H1 (cell line): Measurements from ENCODE around the gene TMEM273. TPM values are rescaled to one million over a fixed set of nuclear protein-coding genes. Genes with fewer than 3 reads are reported as not detected.

Experiments used
- CTCF ChIA-PET: fragments of 300-600 bp; sonication (Branson Sonifier 250); formaldehyde crosslinking; loops from one replicate; lab custom pipeline; 2021; ENCODE audit not compliant: partially characterized antibody; lab: Charles Lee
- POLR2A ChIA-PET: fragments of 300-600 bp; sonication (Branson Sonifier 250); formaldehyde crosslinking; loops from one replicate; lab custom pipeline; 2021; ENCODE audit warnings: inconsistent platforms; ENCODE audit not compliant: partially characterized antibody; lab: Charles Lee
- DNase-seq, 2 experiments: peaks; one replicate each; pipeline versions ENCODE4 v3.0.0 to v3.0.0-alpha.2; 2010 to 2022; ENCODE audit warnings: low spot score in 2 of 2, low read depth in 1 of 2, mixed read lengths in 1 of 2
- FAIRE-seq: peaks from 2 replicates; lab custom pipeline; 2011; peaks lifted over from hg19 to GRCh38; lab: Jason Lieb, UNC
- H2AFZ ChIP-seq: 2 replicates; pipeline ENCODE4 v1.8.1; 2012; ENCODE audit warnings: low read length, inconsistent platforms
- H2AK5ac ChIP-seq: 2 replicates; pipeline ENCODE4 v1.6.1; 2013; ENCODE audit warnings: low read depth, low read length
- H2BK120ac ChIP-seq: replicated peaks from 2 replicates; pipeline ENCODE3; 2013; ENCODE audit warnings: low read depth, low read length, inconsistent platforms
- H2BK12ac ChIP-seq: 2 replicates; pipeline ENCODE4 v1.6.1; 2013; ENCODE audit warnings: low read depth, low read length
- H2BK15ac ChIP-seq: 2 replicates; pipeline ENCODE4 v1.6.1; 2013; ENCODE audit warnings: low read length
- H2BK20ac ChIP-seq: 2 replicates; pipeline ENCODE4 v1.6.1; 2013; ENCODE audit warnings: low read length
- H2BK5ac ChIP-seq: 2 replicates; pipeline ENCODE4 v1.6.1; 2013; ENCODE audit warnings: low read depth, low read length
- H3K14ac ChIP-seq: 2 replicates; pipeline ENCODE4 v1.6.1; 2013; ENCODE audit warnings: inconsistent platforms; ENCODE audit not compliant: insufficient read length
- H3K18ac ChIP-seq: 2 replicates; pipeline ENCODE4 v1.6.1; 2013; ENCODE audit warnings: low read length; ENCODE audit errors: extremely low read depth
- H3K23ac ChIP-seq: 2 replicates; pipeline ENCODE4 v1.6.1; 2013; ENCODE audit warnings: inconsistent platforms; ENCODE audit not compliant: insufficient read length
- H3K23me2 ChIP-seq: 2 replicates; pipeline ENCODE4 v1.6.1; 2013; ENCODE audit warnings: low read depth, low read length
- H3K27ac ChIP-seq: 2 replicates; pipeline ENCODE4 v1.6.1; 2011; ENCODE audit warnings: low read depth, low read length, inconsistent platforms
- H3K27me3 ChIP-seq, 4 experiments: replicated peaks in 1 of 4; 1 replicate in 1 of 4; 2 replicates in 3 of 4; pipeline versions ENCODE4 v1.6.1 to v1.8.1; 2011 to 2013; ENCODE audit warnings: low read length in 3 of 4, mild to moderate bottlenecking in 3 of 4, inconsistent platforms in 2 of 4, mixed read lengths in 2 of 4, moderate library complexity in 1 of 4; ENCODE audit not compliant: control insufficient read depth in 3 of 4, insufficient read depth in 3 of 4; ENCODE audit errors: extremely low read depth in 1 of 4
- H3K36me3 ChIP-seq, 4 experiments: 2 replicates each; pipeline versions ENCODE4 v1.6.1 to v1.8.1; 2011 to 2013; ENCODE audit warnings: mild to moderate bottlenecking in 4 of 4, low read length in 3 of 4, moderate library complexity in 2 of 4, control low read depth in 1 of 4, inconsistent platforms in 1 of 4; ENCODE audit not compliant: insufficient read depth in 4 of 4, control insufficient read depth in 2 of 4
- H3K4ac ChIP-seq: replicated peaks from 2 replicates; pipeline ENCODE3; 2013; ENCODE audit warnings: low read length, low read depth, mixed read lengths, inconsistent platforms; ENCODE audit not compliant: insufficient read length
- H3K4me1 ChIP-seq, 4 experiments: replicated peaks in 1 of 4; 1 replicate in 1 of 4; 2 replicates in 3 of 4; pipeline versions ENCODE4 v1.6.1 to v1.8.1; 2011 to 2013; ENCODE audit warnings: low read length in 3 of 4, inconsistent platforms in 2 of 4, mixed read lengths in 1 of 4; ENCODE audit not compliant: insufficient read depth in 4 of 4, control insufficient read depth in 3 of 4
- H3K4me2 ChIP-seq, 2 experiments: 2 replicates each; pipeline versions ENCODE4 v1.6.1 to v1.8.1; 2011 to 2013; ENCODE audit warnings: low read depth in 2 of 2, low read length in 2 of 2, control low read depth in 1 of 2, inconsistent platforms in 1 of 2, mild to moderate bottlenecking in 1 of 2; ENCODE audit not compliant: insufficient read depth in 1 of 2
- H3K4me3 ChIP-seq, 4 experiments: fragments of 200-600, 300-600 bp in 1 of 4; sonication (generic), shearing (Covaris generic), sonication (Bioruptor Twin) in 1 of 4; 2 replicates each; pipeline versions ENCODE4 v1.5.1 to v1.8.1; 2011 to 2016; ENCODE audit warnings: low read length in 4 of 4, low read depth in 3 of 4, control low read depth in 2 of 4, inconsistent platforms in 2 of 4, mild to moderate bottlenecking in 2 of 4, mixed read lengths in 1 of 4, moderate library complexity in 1 of 4; ENCODE audit not compliant: insufficient read depth in 2 of 4; ENCODE audit errors: extremely low read depth in 1 of 4
- H3K56ac ChIP-seq: replicated peaks from 2 replicates; pipeline ENCODE3; 2013; ENCODE audit warnings: low read depth, mild to moderate bottlenecking, mixed read lengths, low read length, inconsistent platforms; ENCODE audit not compliant: insufficient read length
- H3K79me1 ChIP-seq: 2 replicates; pipeline ENCODE4 v1.6.1; 2013; ENCODE audit warnings: low read depth, low read length, control low read depth
- H3K79me2 ChIP-seq, 2 experiments: 2 replicates each; pipeline versions ENCODE4 v1.6.1 to v1.8.1; 2012 to 2013; ENCODE audit warnings: low read length in 2 of 2, mild to moderate bottlenecking in 2 of 2, inconsistent platforms in 1 of 2; ENCODE audit not compliant: insufficient read depth in 2 of 2, control insufficient read depth in 1 of 2
- H3K9ac ChIP-seq, 4 experiments: replicated peaks in 1 of 4; 1 replicate in 1 of 4; 2 replicates in 3 of 4; pipeline versions ENCODE4 v1.6.1 to v1.8.1; 2011 to 2013; ENCODE audit warnings: low read depth in 3 of 4, low read length in 3 of 4, control low read depth in 2 of 4, mild to moderate bottlenecking in 2 of 4, moderate library complexity in 2 of 4, inconsistent platforms in 1 of 4; ENCODE audit errors: extremely low read depth in 1 of 4
- H3K9me3 ChIP-seq, 2 experiments: 2 replicates each; pipeline versions ENCODE4 v1.6.1 to v1.8.1; 2012 to 2013; ENCODE audit warnings: mild to moderate bottlenecking in 2 of 2, moderate library complexity in 2 of 2, control low read depth in 1 of 2, inconsistent platforms in 1 of 2, low read depth in 1 of 2, low read length in 1 of 2, mixed read lengths in 1 of 2; ENCODE audit not compliant: insufficient read depth in 2 of 2
- H4K20me1 ChIP-seq, 2 experiments: replicated peaks in 1 of 2; 2 replicates each; pipeline versions ENCODE3 to v1.8.1; 2011 to 2013; ENCODE audit warnings: inconsistent platforms in 2 of 2, low read length in 2 of 2, mild to moderate bottlenecking in 1 of 2; ENCODE audit not compliant: insufficient read depth in 2 of 2, control insufficient read depth in 1 of 2
- H4K5ac ChIP-seq: 2 replicates; pipeline ENCODE4 v1.6.1; 2013; ENCODE audit warnings: low read length, low read depth, mixed read lengths, inconsistent platforms; ENCODE audit not compliant: insufficient read length
- H4K8ac ChIP-seq: 2 replicates; pipeline ENCODE4 v1.8.0; 2013; ENCODE audit warnings: mild to moderate bottlenecking, moderate library complexity, low read length, inconsistent platforms; ENCODE audit not compliant: insufficient read depth; ENCODE audit errors: extremely low read depth
- H4K91ac ChIP-seq: replicated peaks from 2 replicates; pipeline ENCODE3; 2013; ENCODE audit warnings: low read length, mixed read lengths, inconsistent platforms; ENCODE audit not compliant: insufficient read length
- JUN ChIP-seq: IDR thresholded peaks from 2 replicates; pipeline ENCODE4 v1.6.1; 2011; ENCODE audit warnings: low read depth, mild to moderate bottlenecking, improper control_type of control experiment, low read length
- RAD21 ChIP-seq, 2 experiments: IDR thresholded peaks in 1 of 2; conservative IDR thresholded peaks in 1 of 2; 2 replicates each; pipeline ENCODE4 v1.6.1; 2011; ENCODE audit warnings: low read depth in 2 of 2, low read length in 2 of 2, improper control_type of control experiment in 1 of 2, inconsistent platforms in 1 of 2, mild to moderate bottlenecking in 1 of 2, moderate library complexity in 1 of 2
- SIRT6 ChIP-seq: IDR thresholded peaks from one replicate; pipeline ENCODE4 v1.7.1; 2012; ENCODE audit warnings: low read length, inconsistent platforms
- SUZ12 ChIP-seq: fragments of 200-600 bp; sonication (generic); IDR thresholded peaks from 2 replicates; pipeline ENCODE4 v1.6.1; 2012; ENCODE audit warnings: mild to moderate bottlenecking, inconsistent platforms, low read length, moderate library complexity, mixed read lengths
- WGBS, 2 experiments: shearing (Covaris generic) in 1 of 2; methylation state at CpG; one replicate each; pipeline versions ENCODE4 v1.1.6 to v1.1.7; 2013 to 2015; ENCODE audit warnings: low lambda C conversion rate in 2 of 2, mixed read lengths in 2 of 2, inconsistent platforms in 1 of 2, low coverage in 1 of 2, missing lambda C conversion rate in 1 of 2; ENCODE audit not compliant: insufficient replicate concordance in 2 of 2, insufficient coverage in 1 of 2, insufficient read length in 1 of 2; ENCODE audit errors: extremely low coverage in 1 of 2, missing lambda C conversion rate in 1 of 2; 5-methylcytosine and 5-hydroxymethylcytosine counted together
- polyA plus RNA-seq, 7 experiments: library from polyadenylated mRNA; depleted of rRNA in 3 of 7; stranded (reverse) in 5 of 7; unstranded in 2 of 7; fragments of >200 nt in 5 of 7; fragments of 200-250 nt in 2 of 7; gene quantifications; 1 replicate in 5 of 7; 2 replicates in 1 of 7; 4 replicates in 1 of 7; pipeline versions ENCODE4 v1.2.1 to v1.2.3, GENCODE V29; 2011 to 2013; ENCODE audit warnings: missing spikeins in 2 of 7, mixed read lengths in 2 of 7
- total RNA-seq: library from RNA; stranded (reverse); fragmentation: NEBNext Ultra II Directional; extraction: Animal tissue kit (Norgen Biotek cat#: 25700); gene quantifications from 2 replicates; pipeline ENCODE4 v1.2.1, GENCODE V29; 2021

Gene TMEM273
- total and polyA plus RNA-seq, 2 of the 8 experiments (the other 6 are each of a cell fraction or from before 2014, with no cell fraction given) = not detected

- Histone ChIP-seq H3K9me3 (no peaks in the 10 kb centered on the region), H3K4ac (no peak overlapping the region), H2BK15ac (no peak overlapping the region), H3K23me2 (no peaks in the 10 kb centered on the region; the same call in 1 of the 2 replicates), H3K4me3 (no peak overlapping the region), H3K56ac (no peak overlapping the region), H3K36me3 (no peaks in the 10 kb centered on the region), H4K20me1 (no peaks in the 10 kb centered on the region), H2BK12ac (no peak overlapping the region), H4K8ac (peak overlapping the region; percentile 35; the same call in 1 of the 2 replicates), H3K27me3 (no peaks in the 10 kb centered on the region; a peak in 1 of 7 replicates), H2AFZ (no peak overlapping the region), H3K27ac (no peak overlapping the region), H2BK20ac (no peak overlapping the region), H3K79me1 (no peaks in the 10 kb centered on the region), H2BK5ac (no peak overlapping the region), H4K91ac (no peak overlapping the region), H3K4me2 (no peak overlapping the region), H3K23ac (no peak overlapping the region), H3K79me2 (no peaks in the 10 kb centered on the region), H2BK120ac (no peak overlapping the region), H2AK5ac (no peak overlapping the region), H3K9ac (no peak overlapping the region), H3K18ac (no peak overlapping the region), H3K4me1 (no peaks in the 10 kb centered on the region), H4K5ac (no peak overlapping the region), H3K14ac (no peak overlapping the region)
- FAIRE-seq = no peak
- WGBS, 2 experiments = 92% methylated on average over 7 of the region's 7 CpGs; no CpG with 5 or more reads in 1 of the 2 experiments
- DNase-seq = no peak
- POLR2A ChIA-PET = no interaction called here
- CTCF ChIA-PET = no interaction called here
- TF ChIP-seq SUZ12 (no peak), JUN (no peak), SIRT6 (no peak), RAD21 (IDR thresholded peaks at IDR 0.05 in 1 of 2, conservative IDR thresholded peaks at IDR 0.05 in 1 of 2; ENCODE audit: low read depth in 2 of 2, low read length in 2 of 2) (no peak)
These were observed 81.7 kb downstream of the TMEM273 start for GRCh38 chr10:49106451-49106850.
